GM10847 (cell line): ENCODE data around the gene CCDC86.

Source experiments
- POLR2A ChIP-seq: IDR thresholded peaks from 2 replicates; pipeline ENCODE4 v1.6.1; 2011; ENCODE audit not compliant: insufficient read length; ENCODE audit errors: extremely low read depth

Gene CCDC86

DNA sequence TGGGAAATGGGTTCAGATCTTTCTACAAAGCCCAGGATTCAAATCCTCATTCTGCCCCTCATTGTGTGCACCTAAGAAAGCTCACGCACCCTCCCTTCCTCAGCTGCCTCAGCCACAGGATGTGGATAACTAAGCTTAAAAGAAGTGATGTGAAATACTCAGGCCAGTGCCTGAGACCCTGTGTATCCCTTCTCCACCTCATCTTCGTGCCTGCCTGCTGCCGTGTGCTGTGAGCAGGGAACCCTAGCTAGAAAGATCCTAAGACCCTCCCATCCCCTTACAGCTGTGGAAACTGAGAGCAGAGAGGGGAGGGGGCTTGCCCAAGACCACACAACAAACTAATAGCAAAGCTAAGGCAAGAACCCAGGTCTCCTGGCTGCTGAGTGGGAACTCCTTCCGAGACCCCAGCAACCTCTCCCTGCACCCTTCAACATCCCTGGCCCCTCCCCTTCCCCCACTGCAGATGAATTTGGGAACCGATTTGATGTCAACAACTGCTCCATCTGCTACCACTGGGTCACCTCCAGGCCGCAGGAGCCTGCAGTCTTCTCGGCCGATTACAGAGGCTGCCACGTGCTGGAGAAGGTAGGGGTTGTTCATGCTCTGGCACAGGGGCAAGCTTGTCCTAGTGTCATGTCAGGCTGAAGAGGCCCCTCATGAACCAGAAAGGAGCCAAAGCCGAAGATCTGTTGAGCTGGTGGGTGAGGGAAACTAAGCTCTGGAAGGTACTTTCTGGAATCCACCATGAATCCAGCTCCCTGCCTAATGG lies 27.0 kb downstream of the CCDC86 start:
- no peak for TF ChIP-seq POLR2A

DNA sequence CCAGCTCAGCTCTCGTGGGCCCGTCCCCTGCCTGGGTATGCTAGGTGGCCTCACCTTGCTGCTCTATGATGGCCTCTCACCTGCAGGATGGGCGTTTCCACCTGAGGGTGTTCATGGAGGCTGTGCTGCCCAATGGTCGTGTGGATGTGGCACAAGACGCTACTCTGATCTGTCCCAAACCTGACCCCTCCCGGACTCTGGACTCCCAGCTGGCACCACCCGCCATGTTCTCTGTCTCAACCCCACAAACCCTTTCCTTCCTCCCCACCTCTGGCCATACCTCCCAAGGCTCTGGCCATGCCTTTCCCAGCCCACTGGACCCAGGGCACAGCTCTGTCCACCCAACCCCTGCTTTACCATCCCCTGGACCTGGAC lies 27.5 kb downstream of the CCDC86 start:
- no peak for TF ChIP-seq POLR2A

DNA sequence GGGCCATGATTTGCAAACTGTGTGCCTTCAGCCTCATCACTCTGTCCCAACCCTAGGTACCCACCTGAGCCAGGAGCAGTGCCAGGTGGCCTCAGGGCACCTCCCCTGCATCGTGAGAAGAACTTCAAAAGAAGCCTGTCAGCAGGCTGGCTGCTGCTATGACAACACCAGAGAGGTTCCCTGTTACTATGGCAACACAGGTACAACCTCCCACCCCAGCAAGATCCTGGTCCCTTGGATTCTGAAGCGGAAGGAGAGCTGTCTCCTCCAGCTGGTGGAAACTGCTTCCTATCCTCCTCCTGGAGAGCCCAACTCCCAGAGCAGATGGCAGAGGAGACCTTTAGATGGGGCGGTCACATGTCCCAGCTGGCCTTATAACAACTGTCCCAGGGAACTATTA lies 28.4 kb downstream of the CCDC86 start:
- no peak for TF ChIP-seq POLR2A

DNA sequence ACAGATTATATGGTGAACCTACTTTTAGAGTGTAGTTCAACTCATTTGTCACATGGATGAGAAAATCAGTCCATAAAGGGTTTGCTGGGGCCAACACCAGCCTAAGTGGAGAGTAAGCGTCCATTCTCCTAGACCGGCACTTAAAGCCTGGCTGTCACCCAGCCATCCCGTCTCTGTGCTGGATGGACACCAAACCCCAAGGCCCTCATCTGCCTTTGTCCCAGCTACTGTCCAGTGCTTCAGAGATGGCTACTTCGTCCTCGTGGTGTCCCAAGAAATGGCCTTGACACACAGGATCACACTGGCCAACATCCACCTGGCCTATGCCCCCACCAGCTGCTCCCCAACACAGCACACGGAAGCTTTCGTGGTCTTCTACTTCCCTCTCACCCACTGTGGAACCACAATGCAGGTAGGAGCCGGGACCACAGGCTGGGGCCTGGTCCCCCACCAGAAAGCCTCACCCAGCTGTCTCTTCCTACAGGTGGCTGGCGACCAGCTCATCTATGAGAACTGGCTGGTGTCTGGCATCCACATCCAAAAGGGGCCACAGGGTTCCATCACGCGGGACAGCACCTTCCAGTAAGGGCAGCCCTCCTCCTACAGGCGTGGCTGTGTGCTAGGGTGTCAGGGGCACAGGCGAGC lies 28.9 kb downstream of the CCDC86 start:
- no peak for TF ChIP-seq POLR2A

DNA sequence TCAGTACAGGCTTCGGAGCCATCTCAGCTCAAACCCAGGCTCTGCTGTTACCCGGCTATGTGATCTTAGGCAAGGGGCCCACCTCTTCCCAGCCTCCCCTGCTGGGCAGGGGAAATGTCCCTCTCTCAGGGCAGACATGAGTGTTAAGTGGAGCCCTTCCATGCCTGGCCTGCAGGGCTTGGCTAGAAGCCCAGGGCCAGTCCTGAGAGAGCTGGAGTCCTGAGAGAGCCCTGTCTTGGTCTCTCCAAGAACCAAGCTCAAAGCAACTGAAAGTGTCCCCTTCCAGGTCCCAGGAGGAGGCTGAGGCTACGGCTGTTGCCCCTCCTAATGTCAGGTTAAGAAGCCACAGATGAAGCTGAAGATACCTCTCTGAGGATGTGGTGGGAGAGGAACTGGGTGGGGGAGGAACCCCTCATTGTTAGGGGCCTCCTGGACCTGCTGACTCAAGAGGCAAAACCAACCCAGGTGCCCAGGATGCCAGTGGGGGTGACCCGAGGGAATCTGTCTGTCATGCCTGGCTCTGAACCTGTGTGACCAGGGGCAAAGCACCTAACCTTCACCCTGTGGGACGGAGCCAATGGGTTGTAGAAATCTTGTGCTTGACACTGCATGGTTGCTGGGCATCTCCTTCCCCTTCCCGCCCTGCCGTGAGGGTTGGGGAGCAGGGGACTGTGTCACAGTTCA lies 29.6 kb downstream of the CCDC86 start:
- TF ChIP-seq POLR2A: no peak

DNA sequence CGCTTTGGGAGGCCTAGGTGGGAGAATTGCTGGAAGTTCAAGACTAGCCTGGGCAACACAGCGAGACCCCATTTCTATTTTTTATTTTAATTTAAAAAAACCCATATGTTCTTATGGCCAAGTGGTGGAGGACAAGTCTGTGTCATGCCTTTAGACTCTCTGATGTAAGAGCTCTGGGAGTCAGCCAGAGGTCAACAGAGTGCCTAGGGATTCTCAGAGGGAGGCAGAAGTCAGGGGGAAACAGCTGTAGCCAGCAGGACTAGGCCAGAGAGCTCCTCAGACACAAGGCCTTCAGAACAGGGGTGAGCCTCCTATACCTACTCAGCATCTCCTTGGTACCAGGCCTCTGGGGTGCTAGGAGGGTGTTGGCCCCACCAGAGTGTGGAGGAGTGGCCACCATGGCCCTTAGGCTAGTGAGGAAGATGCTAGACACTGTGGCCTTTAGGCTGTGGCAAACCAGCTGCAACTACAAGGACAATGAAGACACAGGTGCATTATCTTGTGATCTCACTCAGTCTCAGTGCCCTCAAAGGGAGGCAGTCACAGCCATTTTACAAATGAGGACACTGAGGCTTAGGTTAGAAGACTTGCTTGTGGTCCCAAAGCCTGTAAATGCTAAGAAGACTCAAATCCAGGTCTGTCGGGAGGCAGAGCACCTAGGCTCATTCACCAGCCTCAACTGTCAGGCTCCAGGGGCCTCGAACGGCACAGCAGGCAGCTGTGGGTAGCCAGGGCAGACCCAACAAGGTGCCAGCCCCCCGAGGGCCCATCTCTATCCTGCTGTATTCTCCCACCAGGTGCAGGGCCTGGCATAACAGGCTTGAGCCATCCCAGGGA lies 30.4 kb downstream of the CCDC86 start:
- TF ChIP-seq POLR2A: no peak

DNA sequence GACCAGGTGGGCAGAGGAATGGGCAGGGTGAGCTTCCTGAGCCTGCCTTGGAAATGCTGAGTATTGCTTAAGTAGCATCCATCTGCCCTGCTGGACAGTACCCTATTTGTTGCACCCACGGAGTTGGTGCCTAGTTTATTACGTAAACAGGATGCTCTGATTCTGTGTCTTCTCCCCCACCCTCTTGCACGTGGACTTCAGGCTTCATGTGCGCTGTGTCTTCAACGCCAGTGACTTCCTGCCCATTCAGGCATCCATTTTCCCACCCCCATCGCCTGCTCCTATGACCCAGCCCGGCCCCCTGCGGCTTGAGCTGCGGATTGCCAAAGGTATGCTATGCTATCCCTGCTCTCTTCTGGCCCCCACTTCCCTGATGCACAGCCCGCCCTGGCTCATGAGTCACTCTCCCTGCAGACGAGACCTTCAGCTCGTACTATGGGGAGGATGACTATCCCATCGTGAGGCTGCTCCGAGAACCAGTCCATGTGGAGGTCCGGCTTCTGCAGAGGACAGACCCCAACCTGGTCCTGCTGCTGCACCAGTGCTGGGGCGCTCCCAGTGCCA lies 31.1 kb downstream of the CCDC86 start:
- TF ChIP-seq POLR2A: no peak

DNA sequence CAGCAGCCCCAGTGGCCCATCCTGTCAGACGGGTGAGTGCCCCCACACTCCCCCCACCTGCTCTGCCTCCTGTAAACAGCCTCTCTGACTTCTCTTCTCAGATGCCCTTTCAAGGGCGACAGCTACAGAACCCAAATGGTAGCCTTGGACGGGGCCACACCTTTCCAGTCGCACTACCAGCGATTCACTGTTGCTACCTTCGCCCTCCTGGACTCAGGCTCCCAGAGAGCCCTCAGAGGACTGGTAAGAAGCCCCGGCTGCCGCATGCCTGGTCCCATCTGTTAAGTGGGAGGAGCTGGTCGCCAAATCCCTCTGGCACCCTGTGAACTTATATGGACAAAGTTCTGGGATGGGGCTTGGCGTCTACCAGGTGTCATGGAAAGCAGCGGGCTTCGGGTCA lies 31.6 kb downstream of the CCDC86 start:
- TF ChIP-seq POLR2A: no peak

DNA sequence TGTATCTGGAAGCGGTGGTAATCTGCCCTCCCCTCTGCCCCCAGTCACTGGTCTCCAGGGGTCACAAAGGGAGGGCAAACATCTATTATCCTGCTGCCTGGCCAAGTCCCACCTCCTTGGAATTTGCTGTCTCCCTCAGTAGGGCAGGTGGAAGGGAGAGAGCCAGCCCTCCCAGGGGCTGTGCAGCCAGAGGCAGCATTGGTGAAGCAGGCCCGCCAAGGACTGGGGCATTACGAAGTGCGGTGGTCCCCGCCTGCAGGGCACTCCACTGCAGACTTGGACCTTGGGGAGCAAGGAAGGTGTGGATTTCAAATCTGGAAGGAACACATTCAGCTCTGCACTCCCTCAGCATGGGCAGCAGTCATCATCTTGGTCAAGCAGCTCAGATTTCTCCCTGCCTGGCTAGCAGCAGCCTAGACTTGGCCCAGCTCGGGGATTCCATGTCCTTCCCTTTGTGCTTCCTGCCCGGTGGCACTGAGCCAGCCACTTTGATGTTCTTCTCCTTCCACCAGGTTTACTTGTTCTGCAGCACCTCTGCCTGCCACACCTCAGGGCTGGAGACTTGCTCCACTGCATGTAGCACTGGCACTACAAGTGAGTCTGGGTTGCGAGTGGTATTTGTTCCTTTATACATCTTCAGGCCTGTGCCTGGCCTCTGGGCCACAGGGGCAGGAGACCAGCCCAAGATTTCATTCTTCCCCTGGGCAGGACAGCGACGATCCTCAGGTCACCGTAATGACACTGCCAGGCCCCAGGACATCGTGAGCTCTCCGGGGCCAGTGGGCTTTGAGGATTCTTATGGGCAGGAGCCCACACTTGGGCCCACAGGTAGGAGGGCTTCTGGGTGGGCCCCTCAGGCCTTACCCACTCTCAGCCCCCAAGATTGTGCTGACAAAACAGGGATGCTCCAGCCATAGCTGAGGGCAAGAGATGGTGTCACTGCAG lies 32.8 kb downstream of the CCDC86 start:
- TF ChIP-seq POLR2A: no peak

DNA sequence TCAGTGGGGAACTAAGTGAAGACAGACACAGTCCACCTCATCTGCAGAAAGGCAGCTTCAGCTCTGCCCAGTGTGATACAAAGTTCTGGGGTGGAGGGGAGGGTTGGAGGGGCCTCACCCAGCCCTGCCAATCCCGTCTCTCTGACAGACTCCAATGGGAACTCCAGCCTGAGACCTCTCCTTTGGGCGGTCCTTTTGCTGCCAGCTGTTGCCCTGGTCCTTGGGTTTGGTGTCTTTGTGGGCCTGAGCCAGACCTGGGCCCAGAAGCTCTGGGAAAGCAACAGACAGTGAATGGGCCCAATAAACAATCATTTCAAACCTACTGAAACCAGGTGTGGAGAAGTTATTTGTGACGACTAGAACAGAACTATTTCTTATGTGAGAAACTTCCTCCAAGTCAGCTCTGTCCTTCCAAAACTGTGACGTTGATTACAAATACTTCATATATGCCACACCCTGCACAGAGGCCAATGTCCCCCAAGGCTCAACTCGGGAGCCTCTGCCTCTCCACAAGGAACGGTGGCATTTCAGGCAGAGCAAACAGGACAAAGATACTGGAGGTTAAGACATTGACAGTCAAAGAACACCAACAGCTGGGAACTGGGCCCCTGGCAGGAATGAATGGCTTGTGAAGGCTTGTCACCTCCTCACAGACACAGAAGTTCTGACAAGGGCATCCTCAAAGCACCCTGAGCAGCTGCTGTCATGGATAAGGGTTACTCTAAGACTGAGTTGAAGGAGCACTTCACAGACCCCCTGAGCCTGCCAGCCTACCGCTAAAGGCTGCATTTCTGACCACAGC lies 33.7 kb downstream of the CCDC86 start:
- no peak for TF ChIP-seq POLR2A

DNA sequence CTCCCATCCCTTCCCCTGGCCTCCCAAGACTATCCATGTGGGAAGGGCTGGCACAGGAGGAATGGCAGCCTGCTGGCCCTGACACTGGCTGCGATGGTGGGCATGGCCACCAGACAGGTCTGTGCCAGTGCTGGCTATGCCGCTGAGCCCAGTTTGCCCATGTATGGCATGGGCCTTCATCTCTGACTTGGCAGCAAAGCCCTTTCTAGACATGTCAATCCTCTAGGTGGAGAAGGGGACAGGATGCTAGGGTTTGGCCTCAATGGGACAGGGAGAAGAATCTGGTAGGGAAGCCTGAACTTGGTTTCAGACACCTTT lies 34.2 kb downstream of the CCDC86 start:
- TF ChIP-seq POLR2A: no peak

DNA sequence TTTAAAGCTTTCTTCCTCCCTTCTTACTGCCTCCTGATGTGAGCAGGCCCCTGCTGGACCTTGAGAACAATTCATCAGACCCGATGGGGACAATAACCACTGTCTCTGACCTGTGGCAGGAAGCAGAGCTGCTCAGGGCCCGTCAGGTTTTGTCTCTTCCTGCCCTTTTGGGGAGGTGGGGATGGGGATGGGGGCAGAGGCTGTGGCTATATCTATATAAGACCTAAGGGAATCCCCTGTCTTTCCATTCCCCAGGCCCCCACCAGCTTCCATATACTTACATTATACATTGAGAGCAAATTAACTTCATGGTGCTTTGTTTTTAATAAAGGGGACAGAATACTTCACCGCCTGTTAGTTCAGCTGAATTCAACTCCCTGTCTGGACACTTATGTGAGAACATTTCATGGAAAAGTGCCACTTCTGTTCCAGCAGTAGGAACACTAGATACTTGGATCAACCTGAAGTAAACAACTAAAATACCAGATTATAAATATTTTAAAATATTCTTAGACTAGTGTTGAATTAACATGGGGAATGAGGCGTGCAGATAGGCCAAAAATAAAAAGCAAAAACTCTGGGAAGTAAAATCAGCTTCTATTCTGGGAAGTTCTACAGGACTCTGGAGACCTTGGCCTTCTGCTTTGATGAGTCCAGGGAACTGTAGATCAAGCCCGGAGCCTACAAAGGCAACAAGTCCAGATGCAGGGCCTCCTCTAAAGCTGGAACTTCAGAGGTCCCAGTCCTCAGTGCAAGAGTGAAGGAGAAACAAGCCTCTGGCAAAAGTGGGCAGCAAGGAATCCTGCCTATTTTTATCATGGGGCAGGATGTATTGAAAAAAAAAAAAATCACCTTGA lies 36.6 kb downstream of the CCDC86 start:
- no peak for TF ChIP-seq POLR2A
